ENCODE data around the gene NPHP4.

GRCh38 chr1:5956022-5956830, 36.0 kb downstream of the NPHP4 start:
- TF ChIP-seq CTCF (IDR thresholded peaks at IDR 0.05) (no peak), ETV6 (CRISPR knock-in tag; IDR thresholded peaks at IDR 0.05) (no peak), CREB1 (CRISPR knock-in tag; IDR thresholded peaks at IDR 0.05) (no peak), MAX (CRISPR knock-in tag; IDR thresholded peaks at IDR 0.05) (no peak), ZNF138 (CRISPR knock-in tag; conservative IDR thresholded peaks at IDR 0.05) (no peak), ATF6 (CRISPR knock-in tag; IDR thresholded peaks at IDR 0.05) (no peak), IRF1 (CRISPR knock-in tag; IDR thresholded peaks at IDR 0.05) (no peak), NFYB (CRISPR knock-in tag; conservative IDR thresholded peaks at IDR 0.05; ENCODE audit: low read depth) (no peak), E2F1 (CRISPR knock-in tag; IDR thresholded peaks at IDR 0.05) (no peak), ZNF423 (CRISPR knock-in tag; IDR thresholded peaks at IDR 0.05) (no peak), USF1 (CRISPR knock-in tag; IDR thresholded peaks at IDR 0.05) (no peak), ZNF121 (CRISPR knock-in tag; IDR thresholded peaks at IDR 0.05) (no peak), NR2C2 (CRISPR knock-in tag; IDR thresholded peaks at IDR 0.05) (no peak), ELF4 (CRISPR knock-in tag; IDR thresholded peaks at IDR 0.05; ENCODE audit: low read depth) (no peak)
